ENCODE data around the gene RHCG.

Gene RHCG

GRCh38 chr15:89496155-89497098 is at the start of gene RHCG:
Gene RHCG, minus strand, starts transcription at chr15:89496583. Its CDS starts 39 bp downstream, at chr15:89496544.
- no peak for DNase-seq (ENCODE audit: low read depth, low spot score)

- DNase-seq (ENCODE audit: low read depth, low spot score), result no peak
These were observed 47.0 kb upstream of the RHCG start for GRCh38 chr15:89543389-89543788.

GRCh38 chr15:89542369-89542768 is 46.0 kb upstream of the RHCG start:
- no peak for DNase-seq (ENCODE audit: low read depth, low spot score)

- DNase-seq (ENCODE audit: low read depth, low spot score), result no peak
These were observed 42.6 kb upstream of the RHCG start for GRCh38 chr15:89539027-89539426.

- DNase-seq (ENCODE audit: low read depth, low spot score), result no peak
These were observed 37.6 kb upstream of the RHCG start for GRCh38 chr15:89533861-89534544.

- DNase-seq (ENCODE audit: low read depth, low spot score), result no peak
These were observed 35.6 kb upstream of the RHCG start for GRCh38 chr15:89531796-89532537.

GRCh38 chr15:89530976-89531375 is 34.6 kb upstream of the RHCG start:
- no peak for DNase-seq (ENCODE audit: low read depth, low spot score)

GRCh38 chr15:89528757-89529352 is 32.5 kb upstream of the RHCG start:
- DNase-seq (ENCODE audit: low read depth, low spot score), result no peak

- no peak for DNase-seq (ENCODE audit: low read depth, low spot score)
These were observed 30.4 kb upstream of the RHCG start for GRCh38 chr15:89526601-89527441.

GRCh38 chr15:89526181-89526580 is 29.8 kb upstream of the RHCG start:
- DNase-seq (ENCODE audit: low read depth, low spot score), result no peak

GRCh38 chr15:89524184-89524583 is 27.8 kb upstream of the RHCG start:
- DNase-seq (ENCODE audit: low read depth, low spot score), result no peak

GRCh38 chr15:89523101-89523500 is 26.7 kb upstream of the RHCG start:
- no peak for DNase-seq (ENCODE audit: low read depth, low spot score)

- DNase-seq (ENCODE audit: low read depth, low spot score), result no peak
These were observed 25.2 kb upstream of the RHCG start for GRCh38 chr15:89521605-89522004.

GRCh38 chr15:89515477-89515876 is 19.1 kb upstream of the RHCG start:
- DNase-seq (ENCODE audit: low read depth, low spot score), result no peak

GRCh38 chr15:89514596-89515406 is 18.4 kb upstream of the RHCG start:
- no peak for DNase-seq (ENCODE audit: low read depth, low spot score)

GRCh38 chr15:89514186-89514585 is 17.8 kb upstream of the RHCG start:
- no peak for DNase-seq (ENCODE audit: low read depth, low spot score)

- DNase-seq (ENCODE audit: low read depth, low spot score), result no peak
These were observed 16.9 kb upstream of the RHCG start for GRCh38 chr15:89513284-89513683.

- DNase-seq (ENCODE audit: low read depth, low spot score), result no peak
These were observed 16.2 kb upstream of the RHCG start for GRCh38 chr15:89512631-89513030.

GRCh38 chr15:89506026-89506686 is 9.8 kb upstream of the RHCG start:
- no peak for DNase-seq (ENCODE audit: low read depth, low spot score)

All from activated naive CD8-positive, alpha-beta T cell treated with anti-CD3 and anti-CD28 coated beads, Interleukin-2, amount 50 U/mL, for 16 hours (primary cell).